ENCODE results near the gene CXXC1. TPM values are rescaled to one million over a fixed set of nuclear protein-coding genes. Genes with fewer than 3 reads are reported as not detected.
"Not testable (repeated sequence)": the region's sequence is repeated elsewhere in the genome, so short reads cannot be mapped to it uniquely, and the experiment has no call there.

The CXXC1 gene
- total RNA-seq, 1 donor from 2014 or later, result 94.9 TPM

DNA sequence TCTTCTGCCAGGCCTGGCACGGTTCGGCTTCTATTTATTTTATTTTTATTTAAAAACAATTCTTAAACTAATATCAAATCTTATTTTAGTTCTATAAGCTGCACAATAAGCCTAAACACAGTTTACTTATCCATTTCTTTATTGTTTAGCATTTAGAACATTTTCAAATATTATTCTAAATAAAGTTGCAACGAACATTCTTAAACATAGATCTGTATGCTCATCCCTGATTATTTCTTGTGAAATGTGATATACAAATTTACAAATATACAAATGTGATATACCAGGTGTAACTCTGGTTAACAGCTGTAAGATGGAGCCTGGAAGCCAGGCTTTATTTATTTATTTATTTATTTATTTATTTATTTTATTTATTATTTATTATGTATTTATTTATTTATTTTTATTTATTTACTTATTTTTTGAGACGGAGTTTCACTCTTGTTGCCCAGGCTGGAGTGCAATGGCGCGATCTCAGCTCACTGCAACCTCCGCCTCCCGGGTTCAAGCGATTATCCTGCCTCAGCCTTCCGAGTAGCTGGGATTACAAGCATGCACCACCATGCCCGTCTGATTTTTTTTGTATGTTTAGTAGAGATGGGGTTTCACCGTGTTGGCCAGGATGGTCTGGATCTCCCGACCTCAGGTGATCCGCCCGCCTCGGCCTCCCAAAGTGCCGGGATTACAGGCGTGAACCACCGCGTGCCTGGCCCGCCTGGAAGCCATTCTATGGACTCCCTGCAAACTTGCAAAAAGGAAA lies 1.0 kb upstream of the CXXC1 start:
- H3K9me3 Mint-ChIP-seq; H3K27me3 Mint-ChIP-seq (ENCODE audit: low read depth); DNase-seq (ENCODE audit: low spot score): not testable (repeated sequence)
- Mint-ChIP-seq H3K4me1 (ENCODE audit: low read depth) (peaks cover 18% of the 10 kb centered on the region), H3K36me3 (ENCODE audit: low read depth) (peaks cover 39% of the 10 kb centered on the region), H3K27ac (peak overlapping the region; percentile 89), H3K4me3 (ENCODE audit: low read depth) (peak overlapping the region; percentile 93)
- intact Hi-C loops (cut with micrococcal nuclease), result loop anchor here (1.0 to 10.0 kb wide), 7 partner anchors 19 to 1754 kb away; partner anchors contain the start of genes ACAA2, CTIF and RPL17

DNA sequence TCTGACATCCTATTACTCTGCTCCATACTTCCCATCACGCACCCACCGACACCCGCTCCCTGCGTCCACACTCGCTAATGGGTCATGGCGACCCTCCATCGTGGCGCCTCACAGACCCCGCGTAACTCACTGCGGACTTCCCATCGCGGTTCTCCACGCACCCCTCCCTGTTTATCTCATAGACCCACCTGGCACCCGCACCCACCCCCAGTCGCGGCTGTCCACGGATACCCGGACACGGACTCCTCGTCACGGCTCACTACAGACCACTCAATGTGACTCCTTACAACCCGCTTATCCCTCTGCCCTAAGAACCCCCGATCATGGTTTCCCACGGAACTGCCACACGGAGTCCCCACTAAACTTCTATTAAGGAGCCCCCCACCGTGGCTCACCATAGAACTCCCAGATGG lies 458 bp downstream of the CXXC1 start:
- Mint-ChIP-seq H3K4me3 (ENCODE audit: low read depth) (peak overlapping the region; percentile 93), H3K36me3 (ENCODE audit: low read depth) (peaks cover 53% of the 10 kb centered on the region), H3K9me3 (no peaks in the 10 kb centered on the region), H3K27me3 (ENCODE audit: low read depth) (peaks cover 2% of the 10 kb centered on the region), H3K27ac (peak overlapping the region; percentile 89), H3K4me1 (ENCODE audit: low read depth) (peaks cover 22% of the 10 kb centered on the region)
- DNase-seq (ENCODE audit: low spot score), result no peak
- intact Hi-C loops (cut with micrococcal nuclease), result loop anchor here (1.0 to 10.0 kb wide), 10 partner anchors 11 to 1752 kb away; partner anchors contain the start of genes ACAA2, CFAP53, CTIF and RPL17

- H3K36me3 Mint-ChIP-seq (ENCODE audit: low read depth), result peaks cover 56% of the 10 kb centered on the region
- peak overlapping the region; percentile 89 for H3K27ac Mint-ChIP-seq
- H3K4me3 Mint-ChIP-seq (ENCODE audit: low read depth), result peak overlapping the region; percentile 93
- peaks cover 2% of the 10 kb centered on the region for H3K27me3 Mint-ChIP-seq (ENCODE audit: low read depth)
- no peaks in the 10 kb centered on the region for H3K9me3 Mint-ChIP-seq
- no peak for DNase-seq (ENCODE audit: low spot score)
- intact Hi-C loops (cut with micrococcal nuclease), result loop anchor here (1.0 to 10.0 kb wide), 10 partner anchors 12 to 1752 kb away; partner anchors contain the start of genes ACAA2, CFAP53, CTIF and RPL17
- peaks cover 22% of the 10 kb centered on the region for H3K4me1 Mint-ChIP-seq (ENCODE audit: low read depth)
Measured at GRCh38 chr18:50286391-50287027, 983 bp downstream of the CXXC1 start.

DNA sequence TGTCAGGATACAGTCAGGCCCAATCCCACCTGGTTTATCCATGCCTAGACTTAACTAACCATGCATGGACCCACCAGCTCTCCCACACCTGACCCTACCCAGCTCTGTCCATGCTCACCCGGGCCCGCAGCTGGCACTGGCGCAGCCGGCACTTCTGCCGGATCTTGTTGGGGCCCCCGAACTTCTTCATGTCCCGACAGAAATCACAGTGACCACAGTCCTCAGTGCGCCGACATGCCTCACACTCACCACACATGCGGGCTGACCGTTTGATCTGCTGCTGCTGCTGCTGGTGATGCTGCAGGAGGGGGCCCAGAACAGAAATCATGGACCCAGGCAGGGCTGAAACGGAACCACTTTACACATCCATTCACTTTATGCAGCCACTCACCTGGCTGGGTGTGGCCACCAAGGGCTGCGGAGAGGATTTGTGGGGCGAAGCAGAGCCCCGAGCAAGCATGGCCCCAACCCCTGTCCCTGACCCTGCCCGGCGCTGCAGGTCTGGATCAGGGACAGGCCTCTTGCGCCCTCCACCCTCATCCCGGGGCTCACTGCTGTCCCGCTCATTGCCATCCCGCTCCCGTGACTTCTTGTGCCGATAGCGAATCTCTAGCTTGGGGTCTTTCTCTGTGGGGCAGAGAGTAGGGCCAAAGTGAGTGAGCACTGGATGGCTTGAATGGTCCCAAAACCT lies 1.7 kb downstream of the CXXC1 start:
- peak overlapping the region; percentile 93 for H3K4me3 Mint-ChIP-seq (ENCODE audit: low read depth)
- H3K36me3 Mint-ChIP-seq (ENCODE audit: low read depth), result peaks cover 63% of the 10 kb centered on the region
- no peaks in the 10 kb centered on the region for H3K9me3 Mint-ChIP-seq
- intact Hi-C loops (cut with micrococcal nuclease), result loop anchor here (5.0 to 10.0 kb wide), 6 partner anchors 37 to 1751 kb away; partner anchors contain the start of genes ACAA2, CTIF and RPL17
- H3K4me1 Mint-ChIP-seq (ENCODE audit: low read depth), result peaks cover 24% of the 10 kb centered on the region
- H3K27ac Mint-ChIP-seq, result no peak overlapping the region
- H3K27me3 Mint-ChIP-seq (ENCODE audit: low read depth), result peaks cover under 1% of the 10 kb centered on the region
- no peak for DNase-seq (ENCODE audit: low spot score)

DNA sequence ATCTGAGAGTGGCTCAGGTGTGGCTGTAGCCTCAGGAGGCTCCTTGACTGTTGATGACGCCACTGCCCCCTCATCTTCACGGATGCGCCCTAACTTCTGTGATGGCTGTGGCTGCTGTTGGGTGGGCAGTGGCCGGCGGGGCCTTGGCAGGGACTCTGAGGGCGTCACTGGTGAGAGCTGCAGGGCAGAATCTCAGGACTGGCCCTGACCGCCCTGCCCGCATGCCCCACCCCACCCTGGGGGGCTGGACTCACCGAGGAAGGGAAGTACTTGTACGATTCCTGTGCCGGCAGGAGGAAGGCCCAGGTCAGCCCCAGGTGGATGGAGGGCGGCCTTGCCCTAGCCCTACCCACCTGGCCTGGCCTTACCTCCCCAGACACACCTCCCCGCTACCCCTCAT lies 2.4 kb downstream of the CXXC1 start:
- no peak for DNase-seq (ENCODE audit: low spot score)
- Mint-ChIP-seq H3K27ac (no peak overlapping the region), H3K36me3 (ENCODE audit: low read depth) (peaks cover 70% of the 10 kb centered on the region), H3K9me3 (no peaks in the 10 kb centered on the region), H3K4me1 (ENCODE audit: low read depth) (peaks cover 32% of the 10 kb centered on the region), H3K4me3 (ENCODE audit: low read depth) (no peak overlapping the region), H3K27me3 (ENCODE audit: low read depth) (no peaks in the 10 kb centered on the region)
- intact Hi-C loops (cut with micrococcal nuclease), result loop anchor here (5.0 to 10.0 kb wide), 6 partner anchors 37 to 1750 kb away; partner anchors contain the start of genes ACAA2, CTIF and RPL17

DNA sequence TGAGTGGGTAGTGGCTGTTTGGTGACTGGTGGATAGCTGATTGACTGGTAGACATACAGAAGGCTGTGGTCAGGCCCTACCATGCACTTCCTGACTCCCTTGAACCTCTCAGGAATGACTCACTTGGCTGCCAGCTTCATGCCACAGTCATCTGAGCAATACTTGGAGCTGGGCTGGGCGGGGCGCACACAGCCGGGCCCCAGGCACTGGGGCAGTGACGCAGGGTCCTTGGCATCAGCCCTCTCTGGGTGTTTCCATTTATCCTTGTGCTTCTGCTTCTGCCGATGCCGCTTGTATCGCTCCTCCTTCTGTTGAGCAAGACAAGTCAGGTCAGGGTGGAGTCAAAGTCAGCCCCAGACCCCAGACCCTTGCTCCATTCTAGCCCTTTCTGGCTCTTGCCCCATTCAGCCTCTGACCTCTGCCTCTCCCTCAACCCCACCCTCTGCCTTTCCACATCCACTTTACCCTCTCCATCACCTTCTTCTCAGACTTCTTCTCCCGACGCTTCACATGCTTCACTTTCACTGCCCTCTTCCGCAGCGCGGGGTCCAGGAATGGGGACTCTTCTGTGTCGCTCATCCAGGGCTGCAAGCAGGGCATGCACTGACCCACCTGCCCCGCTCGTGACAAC lies 3.1 kb downstream of the CXXC1 start:
- peak overlapping the region; percentile 33 for H3K4me3 Mint-ChIP-seq (ENCODE audit: low read depth)
- intact Hi-C loops (cut with micrococcal nuclease), result loop anchor here (10.0 kb wide), 4 partner anchors 470 to 1750 kb away; partner anchors contain the start of genes ACAA2, CTIF and RPL17
- no peak overlapping the region for H3K27ac Mint-ChIP-seq
- no peak for DNase-seq (ENCODE audit: low spot score)
- no peaks in the 10 kb centered on the region for H3K9me3 Mint-ChIP-seq
- H3K4me1 Mint-ChIP-seq (ENCODE audit: low read depth), result peaks cover 34% of the 10 kb centered on the region
- peaks cover 72% of the 10 kb centered on the region for H3K36me3 Mint-ChIP-seq (ENCODE audit: low read depth)
- no peaks in the 10 kb centered on the region for H3K27me3 Mint-ChIP-seq (ENCODE audit: low read depth)

GRCh38 chr18:50283469-50284209 lies 3.9 kb downstream of the CXXC1 start:
- H3K27me3 Mint-ChIP-seq (ENCODE audit: low read depth), result no peaks in the 10 kb centered on the region
- intact Hi-C loops (cut with micrococcal nuclease), result loop anchor here (10.0 kb wide), 4 partner anchors 469 to 1749 kb away; partner anchors contain the start of genes ACAA2, CTIF and RPL17
- no peaks in the 10 kb centered on the region for H3K9me3 Mint-ChIP-seq
- no peak overlapping the region for H3K27ac Mint-ChIP-seq
- H3K4me1 Mint-ChIP-seq (ENCODE audit: low read depth), result peaks cover 38% of the 10 kb centered on the region
- DNase-seq (ENCODE audit: low spot score), result no peak
- H3K4me3 Mint-ChIP-seq (ENCODE audit: low read depth), result peak overlapping the region; percentile 33
- peaks cover 80% of the 10 kb centered on the region for H3K36me3 Mint-ChIP-seq (ENCODE audit: low read depth)

DNA sequence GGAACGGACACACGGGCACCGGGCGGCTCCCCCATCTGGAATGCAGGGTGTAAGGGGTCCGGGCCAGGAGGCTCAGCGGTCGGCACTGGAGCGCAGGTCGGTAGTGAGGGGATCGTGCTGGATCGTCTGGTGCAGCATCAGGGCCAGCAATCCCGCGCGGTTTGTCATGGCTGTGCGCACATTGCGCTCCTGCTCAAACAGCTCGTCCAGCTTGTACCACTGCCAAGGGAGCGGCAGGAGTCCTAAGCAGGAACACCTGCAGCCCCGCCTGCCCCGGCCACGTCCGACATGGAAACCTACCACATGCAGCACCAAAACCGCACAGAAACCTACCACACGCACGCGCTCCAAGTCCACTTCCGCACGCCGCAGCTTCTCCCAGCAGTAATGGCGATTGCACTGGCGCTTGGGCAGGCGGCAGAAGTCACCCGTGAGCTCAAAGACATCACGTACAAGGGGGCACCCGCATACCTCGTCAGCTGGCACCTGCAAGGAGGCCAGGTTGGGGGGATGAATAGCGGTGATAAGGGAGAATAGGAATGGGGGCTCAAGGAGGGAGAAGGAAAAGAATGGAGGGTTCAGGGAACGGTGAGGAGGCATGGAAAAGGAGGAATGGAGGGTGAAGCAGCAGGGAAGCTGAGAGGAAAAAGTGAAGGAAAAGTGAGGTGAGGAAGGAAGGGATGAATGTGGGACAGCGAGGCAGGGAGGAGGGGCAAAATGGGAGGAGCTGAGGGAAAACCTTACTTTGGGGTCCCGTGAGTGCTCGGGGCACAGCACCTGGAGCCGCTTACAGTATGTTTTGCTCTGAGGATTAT lies 4.8 kb downstream of the CXXC1 start:
- Mint-ChIP-seq H3K36me3 (ENCODE audit: low read depth) (peaks cover 84% of the 10 kb centered on the region), H3K27me3 (ENCODE audit: low read depth) (no peaks in the 10 kb centered on the region), H3K4me1 (ENCODE audit: low read depth) (peaks cover 41% of the 10 kb centered on the region), H3K9me3 (no peaks in the 10 kb centered on the region), H3K27ac (no peak overlapping the region), H3K4me3 (ENCODE audit: low read depth) (peak overlapping the region; percentile 88)
- DNase-seq (ENCODE audit: low spot score), result no peak
- intact Hi-C loops (cut with micrococcal nuclease), result loop anchor here (10.0 kb wide), 4 partner anchors 468 to 1748 kb away; partner anchors contain the start of genes ACAA2, CTIF and RPL17

GRCh38 chr18:50281972-50282520 lies 5.4 kb downstream of the CXXC1 start:
- Mint-ChIP-seq H3K4me3 (ENCODE audit: low read depth) (peak overlapping the region; percentile 88), H3K36me3 (ENCODE audit: low read depth) (peaks cover 82% of the 10 kb centered on the region), H3K9me3 (no peaks in the 10 kb centered on the region), H3K4me1 (ENCODE audit: low read depth) (peaks cover 41% of the 10 kb centered on the region), H3K27me3 (ENCODE audit: low read depth) (no peaks in the 10 kb centered on the region), H3K27ac (peak overlapping the region; percentile 90)
- no peak for DNase-seq (ENCODE audit: low spot score)
- intact Hi-C loops (cut with micrococcal nuclease), result loop anchor here (1.0 to 10.0 kb wide), 9 partner anchors 16 to 1747 kb away; partner anchors contain the start of genes ACAA2, CFAP53, CTIF and RPL17

- Mint-ChIP-seq H3K36me3 (ENCODE audit: low read depth) (peaks cover 82% of the 10 kb centered on the region), H3K4me3 (ENCODE audit: low read depth) (peak within 1 kb of the TSS; percentile 88), H3K9me3 (no peaks in the 10 kb centered on the region), H3K27ac (peak within 1 kb of the TSS; percentile 90), H3K27me3 (ENCODE audit: low read depth) (no peaks in the 10 kb centered on the region), H3K4me1 (ENCODE audit: low read depth) (peaks cover 34% of the 10 kb centered on the region)
- peak; percentile 95 for DNase-seq (ENCODE audit: low spot score)
- intact Hi-C loops (cut with micrococcal nuclease), result loop anchor here (1.0 to 10.0 kb wide), 9 partner anchors 15 to 1747 kb away; partner anchors contain the start of genes ACAA2, CFAP53, CTIF and RPL17
Measured at GRCh38 chr18:50281295-50281971, 6.1 kb downstream of the CXXC1 start, which contains the start of gene MBD1. TSS of gene MBD1 (minus strand) at chr18:50281523. CDS start at chr18:50279992, 1,531 bp downstream.
